ENCODE results near the gene UGT1A7. TPM values are rescaled to one million over a fixed set of nuclear protein-coding genes. Genes with fewer than 3 reads are reported as not detected.

UGT1A7 gene
- polyA plus RNA-seq, 3 donors, result not detected

GRCh38 chr2:233663911-233664310, 17.8 kb upstream of the UGT1A7 start:
- no peaks in the 10 kb centered on the region for H3K27me3 ChIP-seq (ENCODE audit: control insufficient read depth in 2 of 2, insufficient read depth in 2 of 2, low read length in 2 of 2)
- Mint-ChIP-seq H3K36me3 (no peaks in the 10 kb centered on the region), H3K4me1 (no peaks in the 10 kb centered on the region), H3K4me3 (no peak overlapping the region), H3K27me3 (ENCODE audit: low read depth in 3 of 3) (peaks cover 1 to 5% (median 3%) of the 10 kb centered on the region in 3 donors), H3K9me3 (peaks cover 6 to 20% (median 9%) of the 10 kb centered on the region in 7 donors), H3K27ac (no peak overlapping the region)
- H3K9ac ChIP-seq (ENCODE audit: insufficient read depth, low read length, poor library complexity, severe bottlenecking), result no peak overlapping the region
- no peak overlapping the region for H2AFZ ChIP-seq (ENCODE audit: insufficient read depth, low read depth, low read length, poor library complexity, severe bottlenecking)
- H3K79me2 ChIP-seq (ENCODE audit: insufficient read depth, low read length), result no peaks in the 10 kb centered on the region
- TF ChIP-seq, protein P1, sequence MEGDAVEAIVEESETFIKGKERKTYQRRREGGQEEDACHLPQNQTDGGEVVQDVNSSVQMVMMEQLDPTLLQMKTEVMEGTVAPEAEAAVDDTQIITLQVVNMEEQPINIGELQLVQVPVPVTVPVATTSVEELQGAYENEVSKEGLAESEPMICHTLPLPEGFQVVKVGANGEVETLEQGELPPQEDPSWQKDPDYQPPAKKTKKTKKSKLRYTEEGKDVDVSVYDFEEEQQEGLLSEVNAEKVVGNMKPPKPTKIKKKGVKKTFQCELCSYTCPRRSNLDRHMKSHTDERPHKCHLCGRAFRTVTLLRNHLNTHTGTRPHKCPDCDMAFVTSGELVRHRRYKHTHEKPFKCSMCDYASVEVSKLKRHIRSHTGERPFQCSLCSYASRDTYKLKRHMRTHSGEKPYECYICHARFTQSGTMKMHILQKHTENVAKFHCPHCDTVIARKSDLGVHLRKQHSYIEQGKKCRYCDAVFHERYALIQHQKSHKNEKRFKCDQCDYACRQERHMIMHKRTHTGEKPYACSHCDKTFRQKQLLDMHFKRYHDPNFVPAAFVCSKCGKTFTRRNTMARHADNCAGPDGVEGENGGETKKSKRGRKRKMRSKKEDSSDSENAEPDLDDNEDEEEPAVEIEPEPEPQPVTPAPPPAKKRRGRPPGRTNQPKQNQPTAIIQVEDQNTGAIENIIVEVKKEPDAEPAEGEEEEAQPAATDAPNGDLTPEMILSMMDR (IDR thresholded peaks at IDR 0.05), result no peak
- no peak overlapping the region for H3K27ac ChIP-seq (ENCODE audit: low read depth in 1 of 2, low read length in 2 of 2)
- H3K4me2 ChIP-seq (replicated peaks; ENCODE audit: extremely low read depth, low read length, poor library complexity, severe bottlenecking), result no peak overlapping the region
- no CpG with 5 or more reads among the region's 1 CpG for WGBS (ENCODE audit: insufficient coverage)
- H3K9me3 ChIP-seq (replicated peaks in 1 of 2; ENCODE audit: control insufficient read depth in 1 of 2, insufficient read depth in 1 of 2, low read length in 2 of 2), result peaks cover 9% of the 10 kb centered on the region in 2 donors
- no peaks in the 10 kb centered on the region for H3K36me3 ChIP-seq (replicated peaks in 1 of 2; ENCODE audit: control insufficient read depth in 1 of 2, insufficient read depth in 2 of 2, low read length in 2 of 2)
- no peaks in the 10 kb centered on the region for H3K4me1 ChIP-seq (ENCODE audit: control insufficient read depth in 1 of 2, insufficient read depth in 2 of 2, low read length in 2 of 2)
- intact Hi-C loops (cut with micrococcal nuclease), result no loop called here
- H3K4me3 ChIP-seq (replicated peaks in 1 of 3; ENCODE audit: low read depth in 2 of 3, low read length in 3 of 3), result no peak overlapping the region
- H4K20me1 ChIP-seq (ENCODE audit: insufficient read depth, low read length), result no peaks in the 10 kb centered on the region
- DNase-seq, result no peak

DNA sequence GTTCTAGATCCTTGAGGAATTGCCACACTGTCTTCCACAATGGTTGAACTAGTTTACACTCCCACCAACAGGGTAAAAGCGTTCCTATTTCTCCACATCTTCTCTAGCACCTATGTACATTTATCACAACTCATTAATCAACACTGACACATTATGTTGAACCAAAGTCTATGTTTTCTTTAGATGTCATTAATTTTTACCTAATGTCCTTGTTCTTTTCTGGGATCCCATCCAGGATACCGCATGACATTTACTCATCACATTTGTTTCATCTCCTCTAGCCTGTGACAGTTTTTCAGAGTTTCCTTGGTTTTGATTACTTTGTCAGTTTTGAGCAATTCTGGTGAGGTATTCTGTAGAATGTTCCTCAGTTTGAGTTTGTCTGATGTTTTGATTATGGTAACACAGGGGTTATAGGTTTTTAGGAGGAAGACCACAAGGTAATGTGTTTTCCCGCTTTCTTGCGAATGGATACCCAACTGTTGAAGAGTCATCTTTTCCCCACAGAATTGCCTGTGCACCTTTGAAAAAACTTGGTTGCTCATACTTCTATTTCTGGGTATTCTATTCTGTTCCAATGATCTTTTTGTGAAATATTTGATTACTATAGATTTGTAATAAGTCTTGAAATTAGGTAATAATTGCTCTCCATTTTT, 13.0 kb upstream of the UGT1A7 start:
- Mint-ChIP-seq H3K27me3 (ENCODE audit: low read depth in 3 of 3) (no peaks in the 10 kb centered on the region), H3K4me3 (no peak overlapping the region), H3K36me3 (no peaks in the 10 kb centered on the region), H3K27ac (no peak overlapping the region), H3K4me1 (no peaks in the 10 kb centered on the region), H3K9me3 (peaks cover 3 to 12% (median 5%) of the 10 kb centered on the region in 7 donors)
- Histone ChIP-seq H3K27ac (ENCODE audit: low read depth in 1 of 2, low read length in 2 of 2) (no peak overlapping the region), H3K79me2 (ENCODE audit: insufficient read depth, low read length) (no peaks in the 10 kb centered on the region), H3K9me3 (replicated peaks in 1 of 2; ENCODE audit: control insufficient read depth in 1 of 2, insufficient read depth in 1 of 2, low read length in 2 of 2) (peaks cover 9% of the 10 kb centered on the region in 2 donors), H2AFZ (ENCODE audit: insufficient read depth, low read depth, low read length, poor library complexity, severe bottlenecking) (no peak overlapping the region), H3K27me3 (ENCODE audit: control insufficient read depth in 2 of 2, insufficient read depth in 2 of 2, low read length in 2 of 2) (no peaks in the 10 kb centered on the region), H3K36me3 (replicated peaks in 1 of 2; ENCODE audit: control insufficient read depth in 1 of 2, insufficient read depth in 2 of 2, low read length in 2 of 2) (no peaks in the 10 kb centered on the region), H3K4me1 (ENCODE audit: control insufficient read depth in 1 of 2, insufficient read depth in 2 of 2, low read length in 2 of 2) (no peaks in the 10 kb centered on the region), H4K20me1 (ENCODE audit: insufficient read depth, low read length) (no peaks in the 10 kb centered on the region), H3K4me2 (replicated peaks; ENCODE audit: extremely low read depth, low read length, poor library complexity, severe bottlenecking) (no peak overlapping the region), H3K4me3 (replicated peaks in 1 of 3; ENCODE audit: low read depth in 2 of 3, low read length in 3 of 3) (no peak overlapping the region), H3K9ac (ENCODE audit: insufficient read depth, low read length, poor library complexity, severe bottlenecking) (no peak overlapping the region)
- TF ChIP-seq, protein P1 (IDR thresholded peaks at IDR 0.05), result no peak
- no peak for DNase-seq
- WGBS (ENCODE audit: insufficient coverage), result no CpG with 5 or more reads among the region's 4 CpGs
- intact Hi-C loops (cut with micrococcal nuclease), result no loop called here

Measured in CD14-positive monocyte (primary cell).